Measurements from ENCODE around the gene PPA2.
"Not testable (repeated sequence)": the region's sequence is repeated elsewhere in the genome, so short reads cannot be mapped to it uniquely, and the experiment has no call there.

The PPA2 gene

GRCh38 chr4:105460306-105460705, 13.6 kb downstream of the PPA2 start:
- no peak for DNase-seq (ENCODE audit: low read depth, low spot score)

GRCh38 chr4:105458541-105458940, 15.3 kb downstream of the PPA2 start:
- DNase-seq (ENCODE audit: low read depth, low spot score): not testable (repeated sequence)

- no peak for DNase-seq (ENCODE audit: low read depth, low spot score)
Observed at GRCh38 chr4:105458001-105458400, 15.9 kb downstream of the PPA2 start.

- no peak for DNase-seq (ENCODE audit: low read depth, low spot score)
Observed at GRCh38 chr4:105455998-105456397, 17.9 kb downstream of the PPA2 start.

GRCh38 chr4:105455182-105455581, 18.7 kb downstream of the PPA2 start:
- DNase-seq (ENCODE audit: low read depth, low spot score): no peak

GRCh38 chr4:105453550-105454205, 20.2 kb downstream of the PPA2 start:
- DNase-seq (ENCODE audit: low read depth, low spot score): no peak

GRCh38 chr4:105451346-105451745, 22.5 kb downstream of the PPA2 start:
- no peak for DNase-seq (ENCODE audit: low read depth, low spot score)

GRCh38 chr4:105440890-105441289, 33.0 kb downstream of the PPA2 start:
- no peak for DNase-seq (ENCODE audit: low read depth, low spot score)

GRCh38 chr4:105437637-105438036, 36.2 kb downstream of the PPA2 start:
- DNase-seq (ENCODE audit: low read depth, low spot score): no peak

- DNase-seq (ENCODE audit: low read depth, low spot score): no peak
Observed at GRCh38 chr4:105436414-105436813, 37.4 kb downstream of the PPA2 start.

GRCh38 chr4:105434940-105435339, 38.9 kb downstream of the PPA2 start:
- no peak for DNase-seq (ENCODE audit: low read depth, low spot score)

GRCh38 chr4:105433421-105433820, 40.4 kb downstream of the PPA2 start:
- DNase-seq (ENCODE audit: low read depth, low spot score): no peak

GRCh38 chr4:105432438-105432837, 41.4 kb downstream of the PPA2 start:
- DNase-seq (ENCODE audit: low read depth, low spot score): no peak

GRCh38 chr4:105430811-105431210, 43.1 kb downstream of the PPA2 start:
- no peak for DNase-seq (ENCODE audit: low read depth, low spot score)

- peak; percentile 78 for DNase-seq (ENCODE audit: low read depth, low spot score)
Observed at GRCh38 chr4:105426187-105426897, 47.5 kb downstream of the PPA2 start.

- DNase-seq (ENCODE audit: low read depth, low spot score): no peak
Observed at GRCh38 chr4:105422207-105422920, 51.5 kb downstream of the PPA2 start.

GRCh38 chr4:105417624-105418023, 56.2 kb downstream of the PPA2 start:
- no peak for DNase-seq (ENCODE audit: low read depth, low spot score)

- no peak for DNase-seq (ENCODE audit: low read depth, low spot score)
Observed at GRCh38 chr4:105415281-105415744, 58.5 kb downstream of the PPA2 start.

- DNase-seq (ENCODE audit: low read depth, low spot score): no peak
Observed at GRCh38 chr4:105414316-105414715, 59.5 kb downstream of the PPA2 start.

- not testable (repeated sequence) for DNase-seq (ENCODE audit: low read depth, low spot score)
Observed at GRCh38 chr4:105409135-105409534, 64.7 kb downstream of the PPA2 start.

GRCh38 chr4:105400901-105401677, 72.8 kb downstream of the PPA2 start:
- no peak for DNase-seq (ENCODE audit: low read depth, low spot score)
